Astrocyte of the hippocampus (primary cell): ENCODE data around the gene PTPRG.
"Not testable (repeated sequence)": the region's sequence is repeated elsewhere in the genome, so short reads cannot be mapped to it uniquely, and the experiment has no call there.

ENCODE experiments used
- DNase-seq: peaks from one replicate; pipeline ENCODE4 v3.0.0; 2011; ENCODE audit warnings: low read depth, low spot score

The PTPRG gene

DNA sequence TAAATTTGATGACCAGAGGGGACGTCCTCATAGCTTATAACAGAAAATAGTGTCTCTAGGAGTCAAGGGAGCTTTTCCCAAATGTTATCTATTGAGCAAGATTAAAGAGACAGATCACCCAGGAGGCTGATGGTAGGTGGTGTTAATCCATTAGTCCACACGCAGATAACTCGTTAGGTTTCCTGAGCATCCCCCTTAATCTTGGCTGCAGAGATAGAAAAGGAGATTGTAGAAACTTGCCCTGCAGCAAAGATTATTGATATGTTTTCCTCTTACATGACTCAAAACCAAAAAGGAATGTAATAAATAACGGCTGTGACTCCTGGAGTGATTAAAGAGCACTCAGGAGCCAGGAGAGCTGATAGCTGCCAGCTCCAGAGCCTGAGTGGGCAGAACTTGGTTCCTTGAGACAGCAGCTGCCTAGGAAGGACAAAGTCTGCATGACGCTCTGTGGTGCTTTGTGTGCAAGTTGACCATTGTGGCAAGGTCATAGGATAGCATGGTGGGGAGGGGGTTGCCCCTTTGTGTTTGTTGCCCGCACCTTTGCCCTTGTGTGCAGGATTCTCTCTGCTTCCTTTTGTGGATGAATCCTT is 234.8 kb downstream of the PTPRG start:
- DNase-seq: no peak

DNA sequence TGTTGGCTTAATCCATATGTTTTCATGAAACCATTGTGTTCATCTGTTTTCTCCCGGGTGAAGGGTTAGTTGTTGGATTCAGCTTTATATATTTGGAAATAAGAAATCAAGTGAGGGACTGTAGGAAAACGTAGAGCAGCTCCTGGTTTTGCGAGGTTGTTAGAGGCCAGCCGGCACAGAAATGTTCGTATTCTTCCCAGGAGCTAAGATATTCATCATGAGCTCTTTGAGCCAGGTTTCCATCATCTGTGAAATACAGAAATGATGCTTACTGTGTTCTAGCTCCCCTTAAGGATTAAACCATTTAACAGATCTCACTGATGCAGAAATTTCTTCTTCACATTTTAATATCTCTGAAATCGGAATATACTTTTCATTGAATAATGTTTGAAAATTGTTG is 235.5 kb downstream of the PTPRG start:
- no peak for DNase-seq

- no peak for DNase-seq
Observed at GRCh38 chr3:61802772-61803171, 241.4 kb downstream of the PTPRG start.

GRCh38 chr3:61803983-61804382 is 242.6 kb downstream of the PTPRG start:
- DNase-seq: peak; percentile 23

DNA sequence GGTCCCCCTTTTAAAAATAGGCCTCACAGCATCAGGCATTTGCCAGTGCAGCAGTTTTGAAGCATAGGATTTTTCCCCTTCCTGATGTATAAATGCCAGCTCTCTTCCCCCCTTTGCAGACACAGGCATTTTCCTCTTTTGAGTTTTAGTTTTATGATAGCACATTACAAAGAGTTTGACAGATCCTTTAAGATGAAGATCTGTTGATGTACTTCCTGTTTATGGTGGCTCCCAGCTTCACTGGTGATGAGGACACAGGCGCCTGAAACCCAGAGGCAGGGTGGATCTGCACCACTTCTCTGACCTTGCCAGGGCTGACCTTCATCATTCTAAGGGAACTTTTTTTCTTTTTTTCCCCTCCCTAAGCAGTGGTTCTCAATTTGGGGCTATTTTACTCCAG is 243.4 kb downstream of the PTPRG start:
- DNase-seq: no peak

GRCh38 chr3:61805510-61806080 is 244.2 kb downstream of the PTPRG start:
- DNase-seq: no peak

GRCh38 chr3:61806810-61807209 is 245.4 kb downstream of the PTPRG start:
- DNase-seq: no peak

GRCh38 chr3:61807865-61808276 is 246.5 kb downstream of the PTPRG start:
- peak; percentile 25 for DNase-seq

DNA sequence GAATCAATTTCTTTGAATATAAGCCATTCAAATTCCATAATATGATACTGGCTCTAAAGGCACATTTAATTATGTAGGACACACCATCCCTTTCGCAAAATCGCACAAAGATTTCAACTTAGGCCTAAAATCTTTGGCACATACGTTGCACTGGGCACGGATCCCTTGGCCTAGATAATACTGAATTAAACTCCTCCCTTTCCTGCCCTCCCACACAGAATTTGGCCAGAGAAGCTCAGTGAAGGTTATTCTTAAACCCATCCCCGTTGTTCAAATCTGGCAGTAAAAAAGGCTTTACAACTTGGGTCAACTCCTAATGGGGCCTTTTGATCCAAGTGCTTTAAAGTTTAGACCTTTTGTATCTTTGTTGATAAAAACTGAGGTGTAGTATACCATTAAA is 247.2 kb downstream of the PTPRG start:
- DNase-seq: no peak

DNA sequence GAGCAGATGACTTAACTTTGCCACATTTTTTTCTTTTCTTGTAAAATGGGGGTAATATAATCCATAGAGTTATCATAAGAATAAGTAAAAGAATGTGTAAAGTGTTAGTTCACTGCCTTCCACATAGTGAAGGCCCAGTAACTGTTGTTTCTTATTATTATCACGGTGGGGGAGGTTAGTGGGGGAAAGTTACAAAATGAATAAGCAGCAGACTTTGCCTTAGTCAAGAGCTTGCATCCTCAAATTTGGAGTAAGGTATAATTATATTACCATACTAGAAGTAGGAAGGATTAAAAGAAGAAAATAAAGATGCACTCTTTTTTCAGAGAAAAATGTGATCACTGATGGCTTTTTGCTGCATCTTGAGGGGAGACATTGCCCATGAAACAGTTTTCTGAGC is 247.6 kb downstream of the PTPRG start:
- no peak for DNase-seq

GRCh38 chr3:61809879-61810278 is 248.5 kb downstream of the PTPRG start:
- DNase-seq: no peak

- no peak for DNase-seq
Observed at GRCh38 chr3:61810953-61811497, 249.7 kb downstream of the PTPRG start.

DNA sequence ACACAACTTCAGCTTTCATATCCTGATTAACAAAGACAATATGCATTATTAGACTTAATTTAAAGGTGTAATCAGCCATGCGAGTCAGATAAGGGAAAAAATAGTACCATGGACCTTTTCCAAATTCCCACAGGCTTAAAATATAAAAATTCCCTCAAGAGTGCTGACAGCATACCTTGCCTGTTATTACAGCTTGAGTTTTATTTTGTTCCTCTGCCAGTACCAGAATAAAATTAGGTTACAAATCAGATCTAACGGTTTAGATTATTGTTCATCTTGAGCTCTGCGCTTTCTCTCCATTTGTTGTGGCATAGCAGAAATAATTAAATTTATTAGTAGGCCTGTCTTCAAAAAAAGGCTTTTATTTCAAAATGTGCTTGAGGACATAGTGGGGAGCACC is 250.3 kb downstream of the PTPRG start:
- DNase-seq: no peak

- no peak for DNase-seq
Observed at GRCh38 chr3:61812085-61812484, 250.7 kb downstream of the PTPRG start.

GRCh38 chr3:61812517-61812916 is 251.1 kb downstream of the PTPRG start:
- DNase-seq: no peak

DNA sequence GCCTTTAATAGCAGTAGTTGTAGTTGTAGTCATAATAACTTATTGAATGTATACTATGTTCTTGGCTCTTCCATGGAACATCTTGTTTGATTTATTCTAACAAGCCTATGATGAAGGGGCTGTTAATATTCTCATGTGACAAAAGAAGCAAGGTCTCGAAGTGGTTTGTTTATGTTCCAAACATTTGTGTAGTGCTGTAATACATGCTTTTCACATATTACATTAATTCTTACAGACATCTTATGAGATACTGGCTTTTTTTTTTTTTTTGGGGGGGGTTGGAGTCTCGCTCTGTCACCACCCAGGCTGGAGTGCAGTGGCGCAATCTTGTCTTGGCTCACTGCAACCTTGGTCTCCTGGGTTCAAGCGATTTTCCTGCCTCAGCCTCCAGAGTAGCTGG is 252.3 kb downstream of the PTPRG start:
- no peak for DNase-seq

DNA sequence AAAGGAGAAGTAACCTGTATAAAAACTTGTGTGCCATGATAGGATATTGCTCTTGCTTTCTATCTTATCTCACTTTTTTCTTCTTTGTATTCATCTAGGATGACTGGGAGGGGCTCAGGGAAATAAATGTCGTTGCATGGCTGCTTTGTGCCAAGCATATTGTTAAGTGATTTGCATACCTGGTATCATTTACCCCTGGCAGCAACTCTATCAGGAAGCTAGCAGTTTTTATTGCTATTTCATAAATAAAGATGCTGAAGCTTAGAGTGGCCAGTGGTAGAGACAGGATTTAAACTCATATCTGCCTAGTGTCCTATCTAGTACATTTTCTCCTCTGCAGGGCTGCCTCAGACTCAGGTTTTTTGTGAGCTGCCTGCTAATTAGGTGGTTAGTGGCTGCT is 253.3 kb downstream of the PTPRG start:
- DNase-seq: no peak

DNA sequence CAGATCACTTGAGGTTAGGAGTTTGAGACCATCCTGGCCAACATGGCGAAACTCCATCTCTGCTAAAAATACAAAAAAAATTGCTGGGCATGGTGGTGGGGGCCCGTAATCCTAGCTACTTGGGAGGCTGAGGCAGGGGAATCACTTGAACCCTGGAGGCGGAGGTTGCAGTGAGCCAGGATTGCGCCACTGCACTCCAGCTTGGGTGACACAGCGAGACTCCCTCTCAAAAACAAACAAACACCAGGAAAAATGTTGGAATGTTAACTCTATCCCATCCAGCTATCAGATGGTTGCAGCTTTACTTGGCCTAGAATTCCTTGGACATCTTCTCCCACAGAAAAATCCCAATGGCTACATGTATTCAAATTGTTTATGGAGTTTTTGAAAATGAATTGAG is 254.9 kb downstream of the PTPRG start:
- not testable (repeated sequence) for DNase-seq

DNA sequence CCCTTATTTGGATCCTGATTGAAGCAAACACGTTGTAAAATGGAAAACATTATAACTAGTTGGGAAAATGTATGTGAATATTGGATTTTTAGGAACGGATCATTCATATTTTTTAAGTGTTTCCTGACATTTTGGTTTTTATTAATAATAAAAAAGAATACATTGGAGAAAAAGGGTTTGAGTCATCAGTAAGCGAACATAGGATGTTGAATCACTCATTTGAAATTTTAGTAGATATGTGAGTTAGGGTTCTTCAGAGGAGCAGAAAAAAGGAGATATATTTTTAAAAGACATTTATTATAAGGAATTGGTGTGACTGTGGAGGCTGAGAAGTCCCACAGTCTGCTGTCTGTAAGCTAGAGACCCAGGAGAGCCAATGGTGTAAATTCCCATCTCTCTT is 258.5 kb downstream of the PTPRG start:
- DNase-seq: no peak

- DNase-seq: no peak
Observed at GRCh38 chr3:61820306-61820992, 259.1 kb downstream of the PTPRG start.

GRCh38 chr3:61821823-61822251 is 260.5 kb downstream of the PTPRG start:
- DNase-seq: no peak

DNA sequence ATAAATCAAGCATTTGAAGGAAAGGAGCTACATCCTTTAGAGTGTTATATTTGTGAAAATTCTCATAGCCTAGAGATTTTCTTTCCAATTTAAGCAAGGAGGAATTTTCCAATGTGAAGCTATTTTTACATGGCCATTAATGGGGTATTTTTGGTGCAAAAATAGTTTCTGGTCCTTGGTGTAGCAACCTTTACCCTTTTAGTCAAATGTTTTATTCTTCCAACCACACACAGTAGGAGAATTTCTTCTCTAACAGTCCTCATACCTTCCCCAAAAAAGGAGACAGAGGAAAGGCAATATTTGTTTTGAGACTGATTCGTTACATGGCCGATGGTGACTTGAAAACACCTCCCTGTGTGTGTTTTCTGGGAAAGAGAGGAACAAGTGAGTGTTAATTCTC is 261.2 kb downstream of the PTPRG start:
- no peak for DNase-seq

GRCh38 chr3:61824553-61825135 is 263.3 kb downstream of the PTPRG start:
- no peak for DNase-seq
